GM12891 (cell line): ENCODE results near the gene DENND1A. TPM values are rescaled to one million over a fixed set of nuclear protein-coding genes. Genes with fewer than 3 reads are reported as not detected.
"Not testable (repeated sequence)": the region's sequence is repeated elsewhere in the genome, so short reads cannot be mapped to it uniquely, and the experiment has no call there.

Experiments
- DNase-seq: peaks from one replicate; pipeline ENCODE4 v3.0.0; 2011; ENCODE audit warnings: low spot score; ENCODE audit not compliant: insufficient read length
- FAIRE-seq: peaks from 2 replicates; lab custom pipeline; 2011; peaks lifted over from hg19 to GRCh38; lab: Jason Lieb, UNC
- PAX5 ChIP-seq: IDR thresholded peaks from 2 replicates; pipeline ENCODE4 v1.6.1; 2011; ENCODE audit warnings: low read length, moderate library complexity, mild to moderate bottlenecking; ENCODE audit not compliant: insufficient read depth, severe bottlenecking
- POLR2A ChIP-seq: IDR thresholded peaks from 2 replicates; pipeline ENCODE4 v1.6.1; 2011; ENCODE audit warnings: low read depth, low read length, control low read depth
- POLR2AphosphoS5 ChIP-seq: IDR thresholded peaks from 2 replicates; pipeline ENCODE4 v1.6.1; 2011; ENCODE audit warnings: low read depth, low read length, control low read depth
- POU2F2 ChIP-seq: IDR thresholded peaks from 2 replicates; pipeline ENCODE4 v1.6.1; 2011; ENCODE audit warnings: low read depth, mild to moderate bottlenecking, control low read depth, low read length, moderate library complexity
- SPI1 ChIP-seq: IDR thresholded peaks from 2 replicates; pipeline ENCODE4 v1.6.1; 2011; ENCODE audit warnings: low read depth, low read length, control low read depth
- TAF1 ChIP-seq: IDR thresholded peaks from 2 replicates; pipeline ENCODE4 v1.6.1; 2011; ENCODE audit warnings: low read depth, low read length, control low read depth
- polyA plus RNA-seq: library from polyadenylated mRNA; unstranded; fragments of >200 nt; gene quantifications from one replicate; pipeline ENCODE4 v1.2.1, GENCODE V29; 2012; ENCODE audit warnings: low read depth, missing spikeins, inconsistent platforms; ENCODE audit not compliant: missing spikeins

The DENND1A gene, protein sequence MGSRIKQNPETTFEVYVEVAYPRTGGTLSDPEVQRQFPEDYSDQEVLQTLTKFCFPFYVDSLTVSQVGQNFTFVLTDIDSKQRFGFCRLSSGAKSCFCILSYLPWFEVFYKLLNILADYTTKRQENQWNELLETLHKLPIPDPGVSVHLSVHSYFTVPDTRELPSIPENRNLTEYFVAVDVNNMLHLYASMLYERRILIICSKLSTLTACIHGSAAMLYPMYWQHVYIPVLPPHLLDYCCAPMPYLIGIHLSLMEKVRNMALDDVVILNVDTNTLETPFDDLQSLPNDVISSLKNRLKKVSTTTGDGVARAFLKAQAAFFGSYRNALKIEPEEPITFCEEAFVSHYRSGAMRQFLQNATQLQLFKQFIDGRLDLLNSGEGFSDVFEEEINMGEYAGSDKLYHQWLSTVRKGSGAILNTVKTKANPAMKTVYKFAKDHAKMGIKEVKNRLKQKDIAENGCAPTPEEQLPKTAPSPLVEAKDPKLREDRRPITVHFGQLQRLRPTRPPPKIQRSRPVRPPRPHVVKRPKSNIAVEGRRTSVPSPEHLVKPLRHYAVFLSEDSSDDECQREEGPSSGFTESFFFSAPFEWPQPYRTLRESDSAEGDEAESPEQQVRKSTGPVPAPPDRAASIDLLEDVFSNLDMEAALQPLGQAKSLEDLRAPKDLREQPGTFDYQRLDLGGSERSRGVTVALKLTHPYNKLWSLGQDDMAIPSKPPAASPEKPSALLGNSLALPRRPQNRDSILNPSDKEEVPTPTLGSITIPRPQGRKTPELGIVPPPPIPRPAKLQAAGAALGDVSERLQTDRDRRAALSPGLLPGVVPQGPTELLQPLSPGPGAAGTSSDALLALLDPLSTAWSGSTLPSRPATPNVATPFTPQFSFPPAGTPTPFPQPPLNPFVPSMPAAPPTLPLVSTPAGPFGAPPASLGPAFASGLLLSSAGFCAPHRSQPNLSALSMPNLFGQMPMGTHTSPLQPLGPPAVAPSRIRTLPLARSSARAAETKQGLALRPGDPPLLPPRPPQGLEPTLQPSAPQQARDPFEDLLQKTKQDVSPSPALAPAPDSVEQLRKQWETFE
- 34.0 TPM for polyA plus RNA-seq

DNA sequence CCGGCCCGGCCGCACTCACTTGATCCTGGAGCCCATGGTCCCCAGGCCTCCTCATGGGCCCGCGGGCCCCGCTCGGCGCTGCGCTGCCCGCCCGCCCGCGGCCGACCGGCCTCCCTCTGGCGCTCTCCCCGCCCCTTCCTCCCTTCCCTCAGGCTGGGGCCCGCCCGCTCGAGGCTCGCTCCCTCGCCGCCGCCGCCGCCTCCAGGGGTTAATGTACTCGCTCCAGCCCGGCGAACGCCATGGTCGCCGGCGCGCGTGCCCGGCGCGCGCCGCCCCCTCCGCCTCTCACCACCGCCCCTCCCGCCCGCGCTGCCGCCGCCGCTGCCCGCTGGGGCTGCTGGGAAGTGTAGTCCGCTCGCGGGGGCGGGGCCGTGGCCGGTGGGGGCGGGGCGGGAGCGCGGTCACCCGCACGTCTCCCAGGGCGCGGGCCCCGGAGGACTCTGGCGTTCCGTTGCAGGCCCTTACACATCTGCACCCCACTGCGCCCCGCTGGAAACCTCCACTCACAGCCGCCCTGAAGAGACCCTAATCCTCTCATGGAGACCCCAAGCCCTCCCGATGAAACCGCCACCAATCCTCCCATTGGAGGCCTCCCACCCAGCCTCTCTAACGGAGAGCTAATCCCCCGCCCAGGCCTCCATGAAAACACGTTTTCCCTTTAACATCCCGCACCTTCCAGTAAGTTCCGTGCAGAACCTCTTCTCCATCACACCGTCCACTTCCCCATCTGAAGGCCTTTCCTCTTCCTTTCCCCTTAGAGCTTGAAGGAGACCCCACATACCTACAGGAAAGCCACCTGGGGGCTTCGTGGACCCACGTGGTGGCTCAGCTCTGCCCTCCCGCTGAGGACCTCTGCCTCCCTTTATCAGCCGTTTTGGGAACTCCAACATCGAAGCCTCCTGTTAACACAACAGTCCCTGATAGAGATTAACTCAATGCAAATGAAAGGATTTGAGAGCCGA lies at the start of gene DENND1A:
Gene DENND1A, minus strand, starts transcription at position 257 of the 962 bp plus-strand sequence. Its CDS starts 221 bp downstream, at position 36.
- TF ChIP-seq SPI1, result peak; percentile 48; the same call in 1 of the 2 replicates
- 0 out of 2 replicates have a peak, but pooled peaks have one; percentile 33 for TF ChIP-seq TAF1
- no peak for TF ChIP-seq POLR2A
- FAIRE-seq (peak; percentile 87), DNase-seq (peak; percentile 96)

DNA sequence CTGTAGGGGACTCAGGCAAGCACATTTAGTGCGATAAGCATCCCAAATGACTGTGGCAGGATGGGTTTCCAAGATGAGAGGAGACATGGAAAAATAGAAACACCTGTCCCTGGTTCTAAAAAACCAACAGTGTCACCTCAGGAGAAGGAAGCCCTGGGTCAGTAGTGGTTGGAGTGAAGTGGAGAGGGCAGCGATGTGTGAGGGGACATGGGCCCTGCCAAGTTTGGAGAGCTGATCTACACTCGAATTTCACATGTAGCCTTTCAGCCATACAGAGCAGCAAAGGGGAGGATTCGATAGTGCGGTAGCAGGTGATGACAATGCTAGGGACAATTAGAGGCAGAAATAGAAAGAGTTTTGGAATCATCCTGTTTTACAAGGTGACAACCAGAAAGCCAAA lies 49.1 kb upstream of the DENND1A start:
- TF ChIP-seq POLR2A (no peak), POLR2AphosphoS5 (no peak), TAF1 (no peak), POU2F2 (no peak), PAX5 (no peak), SPI1 (no peak)
- no peak for DNase-seq
- no peak for FAIRE-seq

DNA sequence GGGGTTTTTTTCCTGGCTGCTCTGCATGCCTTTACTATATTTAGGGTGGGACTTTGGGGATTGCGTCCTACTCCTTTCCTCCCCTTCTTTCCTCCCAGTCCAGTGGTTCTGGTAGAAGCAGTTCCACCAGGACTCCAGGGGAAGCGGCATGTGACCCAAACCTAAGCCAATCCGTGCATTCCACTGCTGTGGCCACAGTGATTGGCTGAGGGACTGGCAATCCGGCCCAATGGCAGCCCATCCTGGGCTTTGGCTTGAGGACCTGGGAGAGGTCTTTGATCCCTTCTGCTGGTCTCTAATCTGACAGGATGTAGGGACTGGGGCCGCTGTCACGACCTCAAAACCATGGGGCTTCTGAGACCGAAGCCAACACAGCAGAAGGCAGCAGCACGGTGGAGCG lies 46.7 kb upstream of the DENND1A start:
- FAIRE-seq, DNase-seq: not testable (repeated sequence)

DNA sequence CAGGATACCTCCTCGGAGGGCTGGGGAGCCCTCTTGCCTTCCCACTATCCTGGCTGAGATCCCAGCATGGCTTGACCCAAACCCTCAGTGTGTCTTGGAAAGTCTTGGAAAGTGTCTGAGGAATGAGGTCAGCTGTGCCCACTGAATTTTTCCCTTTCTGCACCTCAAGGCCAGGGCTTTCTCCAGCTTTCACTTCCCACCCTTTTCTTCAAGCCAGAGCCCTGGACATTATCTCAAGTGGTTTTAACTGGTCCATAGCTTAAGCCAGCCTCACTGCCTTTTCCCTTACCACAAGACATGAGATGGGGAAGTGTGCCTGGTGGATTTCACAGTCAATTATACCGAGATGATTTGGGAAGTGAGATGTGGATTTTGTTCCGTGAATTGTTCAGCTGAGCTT lies 45.9 kb upstream of the DENND1A start:
- TF ChIP-seq POLR2A, result no peak
- no peak for TF ChIP-seq POU2F2
- TF ChIP-seq SPI1, result no peak
- no peak for TF ChIP-seq PAX5
- TF ChIP-seq POLR2AphosphoS5, result no peak
- TF ChIP-seq TAF1, result no peak
- no peak for FAIRE-seq
- no peak for DNase-seq

DNA sequence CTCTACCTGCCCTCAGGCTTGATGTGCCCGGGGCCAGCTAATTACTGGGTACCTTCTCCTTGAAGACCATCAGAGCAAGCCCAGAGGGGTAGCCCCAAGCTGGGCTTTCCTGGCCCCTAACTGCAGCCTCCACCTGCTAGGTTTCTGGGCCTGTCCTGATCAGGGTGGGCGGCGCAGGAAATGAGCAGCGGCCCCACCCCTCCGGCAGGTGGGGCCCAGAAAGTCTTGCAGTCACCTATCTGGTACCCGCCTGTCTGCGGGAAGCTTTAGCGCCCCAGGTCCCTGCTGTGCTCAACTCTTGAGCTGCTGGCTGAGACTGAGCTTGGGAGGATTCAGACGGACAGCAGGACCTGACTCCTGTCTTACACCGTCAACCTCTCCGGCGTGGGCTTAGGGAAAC lies 44.5 kb upstream of the DENND1A start:
- DNase-seq (no peak), FAIRE-seq (no peak)
- TF ChIP-seq POLR2AphosphoS5 (no peak), POLR2A (no peak), SPI1 (no peak), POU2F2 (no peak), TAF1 (no peak), PAX5 (no peak)

DNA sequence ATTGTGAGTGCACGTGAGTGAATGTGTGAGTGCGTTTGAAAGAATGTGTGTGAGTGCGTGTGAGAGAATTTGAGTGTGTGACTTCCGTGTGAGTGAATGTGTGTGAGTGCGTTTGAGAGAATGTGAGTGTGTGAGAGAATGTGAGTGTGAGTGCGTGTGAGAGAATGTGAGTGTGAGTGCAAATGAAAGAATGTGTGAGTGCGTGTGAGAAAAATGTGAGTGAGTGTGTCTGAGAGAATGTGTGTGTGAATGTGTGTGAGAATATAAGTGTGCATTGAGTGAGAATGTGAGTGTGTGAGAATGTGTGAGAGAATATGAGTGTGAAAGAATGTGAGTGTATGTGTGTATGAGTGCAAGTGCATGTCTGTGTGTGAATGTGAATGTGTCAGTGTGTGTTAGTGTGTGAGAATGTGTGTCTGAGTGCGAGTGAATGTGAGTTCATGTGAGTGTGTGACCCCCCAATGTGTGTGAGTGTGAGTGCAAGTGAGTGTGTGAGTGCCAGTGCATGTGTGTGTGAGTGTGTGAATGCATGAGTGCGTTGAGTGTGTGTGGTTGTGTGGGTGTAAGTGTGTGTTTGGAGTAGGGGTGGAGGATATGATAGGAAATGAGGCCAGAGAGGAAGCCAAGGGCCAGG lies 43.8 kb upstream of the DENND1A start:
- DNase-seq (no peak), FAIRE-seq (no peak)
- no peak for TF ChIP-seq POLR2A

DNA sequence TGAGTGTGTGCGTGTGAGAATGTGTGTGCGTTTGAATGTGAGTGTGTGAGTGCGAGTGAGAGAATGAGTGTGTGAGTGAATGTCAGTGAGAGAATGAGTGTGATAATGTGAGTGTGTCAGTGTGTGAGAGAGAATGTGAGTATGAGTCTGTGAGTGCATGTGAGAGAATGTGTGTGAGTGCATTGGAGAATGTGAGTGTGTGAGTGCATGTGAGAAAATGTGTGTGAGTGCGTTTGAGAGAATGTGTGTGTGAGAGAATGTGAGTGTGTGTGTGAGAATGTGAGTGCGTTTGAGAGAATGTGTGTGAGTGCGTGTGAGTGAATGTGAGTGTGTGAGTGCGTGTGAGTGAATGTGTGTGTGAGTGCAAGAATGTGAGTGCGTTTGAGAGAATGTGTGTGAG lies 42.7 kb upstream of the DENND1A start:
- peak; percentile 58 for FAIRE-seq

DNA sequence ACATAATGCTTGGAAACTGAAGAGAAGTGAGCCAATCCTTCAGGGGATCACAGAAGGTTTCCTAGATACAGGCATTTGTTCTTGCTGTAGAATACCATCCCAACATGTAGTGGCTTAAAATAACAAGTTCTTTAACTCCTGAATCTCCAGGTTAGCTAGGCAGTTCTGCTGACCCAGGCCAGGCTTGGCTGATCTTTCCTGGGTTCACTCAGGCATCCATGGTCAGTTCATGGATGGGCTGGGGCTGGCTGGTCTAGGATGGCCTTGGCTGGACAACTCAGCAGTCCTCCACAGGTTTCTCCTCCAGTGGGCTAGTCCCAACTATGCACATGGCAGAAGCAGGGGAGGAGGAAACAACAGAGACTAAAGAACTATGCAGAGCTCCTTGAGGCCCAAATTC lies 37.4 kb upstream of the DENND1A start:
- FAIRE-seq, result no peak
- TF ChIP-seq SPI1, result no peak
- no peak for TF ChIP-seq POU2F2
- TF ChIP-seq POLR2A, result no peak
- TF ChIP-seq TAF1, result no peak
- TF ChIP-seq PAX5, result no peak
- no peak for TF ChIP-seq POLR2AphosphoS5
- no peak for DNase-seq

More for the DNA sequence above, 42.7 kb upstream of the DENND1A start:
- no peak for DNase-seq
- TF ChIP-seq PAX5 (no peak), POLR2AphosphoS5 (no peak), POLR2A (no peak), SPI1 (no peak), POU2F2 (no peak), TAF1 (no peak)
